GM12878 (cell line): ENCODE results near the gene TYW3. TPM values are rescaled to one million over a fixed set of nuclear protein-coding genes. Genes with fewer than 3 reads are reported as not detected.

Source experiments
- ATAC-seq: fragments of 200-7000 bp; cut with Tn5 transposase; 3 replicates; pipeline ENCODE4 v1.9.1; 2020; ENCODE audit warnings: mild to moderate bottlenecking, moderate library complexity
- BruUV-seq: library from RNA; stranded (reverse); fragments of 400-500 nt; replicated peaks from 2 replicates; lab custom pipeline; 2021; lab: Mats Ljungman, UMichigan
- CTCF ChIA-PET: fragments of 300-600 bp; sonication (Branson Sonifier 250); formaldehyde crosslinking; extraction: SDS; loops from one replicate; lab custom pipeline; 2021; ENCODE audit warnings: inconsistent platforms; lab: Yijun Ruan, JAX
- POLR2A ChIA-PET: fragments of 350-600 bp; formaldehyde crosslinking; extraction: SDS; loops from one replicate; lab custom pipeline; 2021; ENCODE audit warnings: inconsistent platforms; lab: Charles Lee
- RAD21 ChIA-PET: fragments of 300-600 bp; sonication (Branson Sonifier 250); formaldehyde crosslinking; loops from one replicate; lab custom pipeline; 2023; ENCODE audit warnings: antibody characterized with exemption; ENCODE audit not compliant: unreplicated experiment; lab: Charles Lee
- SMC1A ChIA-PET: fragments of 300-600 bp; sonication (Branson Sonifier 250); formaldehyde crosslinking; loops from one replicate; lab custom pipeline; 2023; ENCODE audit not compliant: unreplicated experiment, uncharacterized antibody; lab: Charles Lee
- DNase-seq: peaks from one replicate; pipeline ENCODE4 v3.0.0-alpha.2; 2011; ENCODE audit warnings: low read depth, low spot score
- FAIRE-seq: peaks from 3 replicates; lab custom pipeline; 2011; peaks lifted over from hg19 to GRCh38; lab: Jason Lieb, UNC
- H2AFZ ChIP-seq: 2 replicates; pipeline ENCODE4 v1.6.0; 2011; ENCODE audit warnings: low read depth, low read length, control low read depth; ENCODE audit not compliant: control insufficient read depth
- H3K27ac ChIP-seq: 2 replicates; pipeline ENCODE4 v1.5.1; 2011; ENCODE audit warnings: control low read depth; ENCODE audit not compliant: control insufficient read depth, insufficient read depth
- H3K27me3 ChIP-seq, 2 experiments: replicated peaks in 1 of 2; 2 replicates each; pipeline versions ENCODE4 v1.6.0 to v1.6.1; 2011; ENCODE audit warnings: low read length in 1 of 2; ENCODE audit not compliant: control insufficient read depth in 2 of 2, insufficient read depth in 2 of 2
- H3K36me3 ChIP-seq, 2 experiments: 2 replicates each; pipeline ENCODE4 v1.5.1; 2011; ENCODE audit warnings: low read length in 1 of 2; ENCODE audit not compliant: control insufficient read depth in 2 of 2, insufficient read depth in 2 of 2
- H3K4me1 ChIP-seq: 2 replicates; pipeline ENCODE4 v1.6.1; 2011; ENCODE audit warnings: mild to moderate bottlenecking, low read length, moderate library complexity, mixed read lengths; ENCODE audit not compliant: control insufficient read depth, insufficient read depth
- H3K4me2 ChIP-seq: 2 replicates; pipeline ENCODE4 v1.6.0; 2011; ENCODE audit warnings: control low read depth; ENCODE audit not compliant: control insufficient read depth, insufficient read depth
- H3K4me3 ChIP-seq: fragments of 200-600 bp; sonication (generic); 2 replicates; pipeline ENCODE4 v1.5.1; 2016
- H3K79me2 ChIP-seq: 2 replicates; pipeline ENCODE4 v1.6.0; 2011; ENCODE audit warnings: low read length; ENCODE audit not compliant: control insufficient read depth, insufficient read depth
- H3K9ac ChIP-seq: 2 replicates; pipeline ENCODE4 v1.8.0; 2011; ENCODE audit warnings: low read length, control low read depth, mixed read lengths; ENCODE audit not compliant: control insufficient read depth, insufficient read depth
- H3K9me3 ChIP-seq: replicated peaks from 3 replicates; pipeline ENCODE4 v1.5.1; 2011; ENCODE audit warnings: mild to moderate bottlenecking, low read length; ENCODE audit not compliant: control insufficient read depth, insufficient read depth
- H4K20me1 ChIP-seq: 2 replicates; pipeline ENCODE4 v1.6.0; 2011; ENCODE audit not compliant: control insufficient read depth, insufficient read depth
- CREM ChIP-seq: IDR thresholded peaks from 2 replicates; pipeline ENCODE4 v1.6.1; 2014; ENCODE audit warnings: antibody characterized with exemption, low read depth
- EZH2 ChIP-seq: IDR thresholded peaks from 2 replicates; pipeline ENCODE4 v1.6.1; 2012; ENCODE audit warnings: low read depth, mild to moderate bottlenecking, control low read depth, inconsistent platforms, low read length, borderline replicate concordance; ENCODE audit not compliant: control insufficient read depth
- GATAD2B ChIP-seq: fragments of 450-650 bp; conservative IDR thresholded peaks from 2 replicates; pipeline ENCODE4 v1.6.1; 2017; ENCODE audit warnings: low read depth, mild to moderate bottlenecking, moderate library complexity
- HDAC6 ChIP-seq: fragments of 200-600 bp; sonication (generic); IDR thresholded peaks from one replicate; pipeline ENCODE4 v1.8.0; 2017; ENCODE audit warnings: antibody characterized with exemption; ENCODE audit not compliant: unreplicated experiment
- IKZF1 ChIP-seq: fragments of 450-650 bp; conservative IDR thresholded peaks from 2 replicates; pipeline ENCODE4 v1.6.1; 2017; ENCODE audit warnings: antibody characterized with exemption, mild to moderate bottlenecking
- NFXL1 ChIP-seq: fragments of 450-650 bp; IDR thresholded peaks from 2 replicates; pipeline ENCODE4 v1.6.1; 2017; ENCODE audit warnings: antibody characterized with exemption, mild to moderate bottlenecking, borderline replicate concordance
- SUPT20H ChIP-seq: IDR thresholded peaks from 2 replicates; pipeline ENCODE4 v1.6.1; 2011; ENCODE audit warnings: low read depth, mild to moderate bottlenecking, low read length, moderate library complexity, borderline replicate concordance; ENCODE audit not compliant: control insufficient read depth
- WGBS: methylation state at CpG from one replicate; pipeline ENCODE4 v1.1.6; 2016; ENCODE audit warnings: low lambda C conversion rate; ENCODE audit not compliant: insufficient replicate concordance, insufficient coverage; ENCODE audit errors: missing lambda C conversion rate; 5-methylcytosine and 5-hydroxymethylcytosine counted together
- in situ Hi-C: fragments of 300-500 bp; cut with MboI; formaldehyde crosslinking; loops from 9 replicates; pipeline ENCODE4 v1.14.3; 2018; ENCODE audit warnings: mixed read lengths
- intact Hi-C: fragments of 100-400 bp; cut with micrococcal nuclease; formaldehyde crosslinking; loops from one replicate; pipeline ENCODE4 v1.14.2; 2022; ENCODE audit not compliant: unreplicated experiment
- polyA plus RNA-seq, 11 experiments: library from polyadenylated mRNA; depleted of rRNA in 4 of 11; unstranded in 6 of 11; stranded (reverse) in 5 of 11; fragments of >200 nt; fragmentation: Nextera tagmentation in 4 of 11; fragmentation: Illumina TruSeq in 1 of 11; extraction: Ambion mirVana in 4 of 11; extraction: Trizol in 1 of 11; gene quantifications; 1 replicate in 1 of 11; 2 replicates in 10 of 11; pipeline versions ENCODE4 v1.2.1 to v1.2.3, GENCODE V29; 2011 to 2016; ENCODE audit warnings: inconsistent platforms in 2 of 11, missing spikeins in 2 of 11, low read depth in 1 of 11
- total RNA-seq, 4 experiments: library from RNA; depleted of rRNA in 3 of 4; stranded (reverse); fragments of >200 nt in 3 of 4; fragmentation: Illumina TruSeq in 1 of 4; extraction: Trizol in 1 of 4; gene quantifications; 2 replicates each; pipeline versions ENCODE4 v1.2.1 to v1.2.3, GENCODE V29; 2013 to 2021
- TF ChIP-seq, protein P1 (sequence below): IDR thresholded peaks from 2 replicates; pipeline ENCODE4 v1.6.1; 2011; ENCODE audit warnings: borderline replicate concordance, low read depth, mild to moderate bottlenecking, moderate library complexity, mixed read lengths, low read length; ENCODE audit not compliant: insufficient read depth; ENCODE audit errors: extremely low read length
- TF ChIP-seq, protein P2 (sequence below): fragments of 450-650 bp; IDR thresholded peaks from 2 replicates; pipeline ENCODE4 v1.6.1; 2017; ENCODE audit warnings: mild to moderate bottlenecking, moderate library complexity
- TF ChIP-seq, protein P3 (sequence below): IDR thresholded peaks from 2 replicates; pipeline ENCODE4 v1.6.1; 2012; ENCODE audit warnings: low read depth, low read length, improper control_type of control experiment
- TF ChIP-seq, protein P4 (sequence below): IDR thresholded peaks from 2 replicates; pipeline ENCODE4 v1.6.1; 2012; ENCODE audit warnings: low read depth, low read length, improper control_type of control experiment
- TF ChIP-seq, protein P5 (sequence below): fragments of 450-650 bp; formaldehyde crosslinking; IDR thresholded peaks from 2 replicates; pipeline ENCODE4 v1.4.0; 2020; ENCODE audit warnings: mild to moderate bottlenecking, moderate library complexity

Gene TYW3
- total and polyA plus RNA-seq, 10 of the 15 experiments (the other 5 are each of a cell fraction or from before 2014, with no cell fraction given): 18.6 to 54.4 (median 32.8) TPM

DNA sequence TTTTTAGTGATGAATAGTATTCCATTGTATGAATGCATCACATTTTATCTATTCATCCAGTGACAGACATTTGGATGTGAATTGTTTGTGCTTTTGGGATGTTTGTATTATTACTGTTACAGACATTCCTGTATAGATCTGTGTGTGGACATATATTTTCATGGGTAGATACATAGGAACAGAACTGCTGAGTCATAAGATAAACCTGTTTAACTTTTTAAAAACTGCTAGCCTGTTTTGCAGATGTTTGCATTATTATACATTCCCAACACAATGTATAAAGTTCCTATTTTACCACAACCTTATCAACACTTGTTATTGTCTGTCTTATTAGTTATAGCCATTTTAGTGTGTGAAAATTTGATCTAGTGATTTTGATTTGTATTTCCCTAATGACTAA is 46.8 kb downstream of the TYW3 start (continued):
- TF ChIP-seq, protein P1, sequence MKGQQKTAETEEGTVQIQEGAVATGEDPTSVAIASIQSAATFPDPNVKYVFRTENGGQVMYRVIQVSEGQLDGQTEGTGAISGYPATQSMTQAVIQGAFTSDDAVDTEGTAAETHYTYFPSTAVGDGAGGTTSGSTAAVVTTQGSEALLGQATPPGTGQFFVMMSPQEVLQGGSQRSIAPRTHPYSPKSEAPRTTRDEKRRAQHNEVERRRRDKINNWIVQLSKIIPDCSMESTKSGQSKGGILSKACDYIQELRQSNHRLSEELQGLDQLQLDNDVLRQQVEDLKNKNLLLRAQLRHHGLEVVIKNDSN: no peak
- no peak for TF ChIP-seq CREM
- TF ChIP-seq, all 136 proteins: peak for 0

DNA sequence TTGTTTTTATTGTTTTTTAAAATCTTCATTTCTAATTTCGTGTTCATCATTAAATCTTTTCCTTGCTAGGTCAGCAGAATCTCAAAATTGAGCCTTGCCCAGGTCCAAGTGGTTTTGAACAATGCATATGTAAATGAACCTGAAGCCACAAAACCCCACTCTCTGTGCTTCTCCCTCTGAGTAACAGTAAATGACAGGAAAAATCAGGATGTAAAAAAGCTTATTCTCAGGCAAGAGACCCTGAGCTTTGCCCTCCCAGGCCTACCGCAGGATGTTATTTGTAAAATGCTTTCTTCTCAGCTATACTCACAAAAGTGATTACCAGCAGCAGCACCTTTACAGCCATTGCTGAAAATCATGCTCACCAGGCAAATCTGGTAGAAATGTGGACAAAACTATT is 47.6 kb downstream of the TYW3 start:
- RAD21 ChIA-PET: no interaction called here
- Histone ChIP-seq H3K4me3 (no peak overlapping the region), H3K9ac (no peak overlapping the region), H3K36me3 (no peaks in the 10 kb centered on the region), H3K9me3 (no peaks in the 10 kb centered on the region), H3K27ac (no peak overlapping the region), H4K20me1 (no peaks in the 10 kb centered on the region), H2AFZ (no peak overlapping the region), H3K4me2 (no peak overlapping the region), H3K27me3 (no peaks in the 10 kb centered on the region; a peak in 1 of 4 replicates), H3K4me1 (no peaks in the 10 kb centered on the region), H3K79me2 (no peaks in the 10 kb centered on the region)
- POLR2A ChIA-PET: no interaction called here
- 35% methylated on average over 2 of the region's 2 CpGs for WGBS
- intact Hi-C loops (no loop called here), in situ Hi-C loops (no loop called here)
- CTCF ChIA-PET: interaction anchor here (0.6 to 1.9 kb wide), 3 partner anchors 8 to 78 kb away, joined by 3 to 4 read pairs (median 4); no protein-coding TSS in a partner anchor
- SMC1A ChIA-PET: no interaction called here
- FAIRE-seq: no peak
- no TSS peak for BruUV-seq
- no peak for DNase-seq
- no peak for ATAC-seq
- TF ChIP-seq, protein P2, sequence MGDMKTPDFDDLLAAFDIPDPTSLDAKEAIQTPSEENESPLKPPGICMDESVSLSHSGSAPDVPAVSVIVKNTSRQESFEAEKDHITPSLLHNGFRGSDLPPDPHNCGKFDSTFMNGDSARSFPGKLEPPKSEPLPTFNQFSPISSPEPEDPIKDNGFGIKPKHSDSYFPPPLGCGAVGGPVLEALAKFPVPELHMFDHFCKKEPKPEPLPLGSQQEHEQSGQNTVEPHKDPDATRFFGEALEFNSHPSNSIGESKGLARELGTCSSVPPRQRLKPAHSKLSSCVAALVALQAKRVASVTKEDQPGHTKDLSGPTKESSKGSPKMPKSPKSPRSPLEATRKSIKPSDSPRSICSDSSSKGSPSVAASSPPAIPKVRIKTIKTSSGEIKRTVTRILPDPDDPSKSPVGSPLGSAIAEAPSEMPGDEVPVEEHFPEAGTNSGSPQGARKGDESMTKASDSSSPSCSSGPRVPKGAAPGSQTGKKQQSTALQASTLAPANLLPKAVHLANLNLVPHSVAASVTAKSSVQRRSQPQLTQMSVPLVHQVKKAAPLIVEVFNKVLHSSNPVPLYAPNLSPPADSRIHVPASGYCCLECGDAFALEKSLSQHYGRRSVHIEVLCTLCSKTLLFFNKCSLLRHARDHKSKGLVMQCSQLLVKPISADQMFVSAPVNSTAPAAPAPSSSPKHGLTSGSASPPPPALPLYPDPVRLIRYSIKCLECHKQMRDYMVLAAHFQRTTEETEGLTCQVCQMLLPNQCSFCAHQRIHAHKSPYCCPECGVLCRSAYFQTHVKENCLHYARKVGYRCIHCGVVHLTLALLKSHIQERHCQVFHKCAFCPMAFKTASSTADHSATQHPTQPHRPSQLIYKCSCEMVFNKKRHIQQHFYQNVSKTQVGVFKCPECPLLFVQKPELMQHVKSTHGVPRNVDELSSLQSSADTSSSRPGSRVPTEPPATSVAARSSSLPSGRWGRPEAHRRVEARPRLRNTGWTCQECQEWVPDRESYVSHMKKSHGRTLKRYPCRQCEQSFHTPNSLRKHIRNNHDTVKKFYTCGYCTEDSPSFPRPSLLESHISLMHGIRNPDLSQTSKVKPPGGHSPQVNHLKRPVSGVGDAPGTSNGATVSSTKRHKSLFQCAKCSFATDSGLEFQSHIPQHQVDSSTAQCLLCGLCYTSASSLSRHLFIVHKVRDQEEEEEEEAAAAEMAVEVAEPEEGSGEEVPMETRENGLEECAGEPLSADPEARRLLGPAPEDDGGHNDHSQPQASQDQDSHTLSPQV: no peak
- TF ChIP-seq, protein P3, sequence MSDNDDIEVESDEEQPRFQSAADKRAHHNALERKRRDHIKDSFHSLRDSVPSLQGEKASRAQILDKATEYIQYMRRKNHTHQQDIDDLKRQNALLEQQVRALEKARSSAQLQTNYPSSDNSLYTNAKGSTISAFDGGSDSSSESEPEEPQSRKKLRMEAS: no peak
- TF ChIP-seq, protein P4, sequence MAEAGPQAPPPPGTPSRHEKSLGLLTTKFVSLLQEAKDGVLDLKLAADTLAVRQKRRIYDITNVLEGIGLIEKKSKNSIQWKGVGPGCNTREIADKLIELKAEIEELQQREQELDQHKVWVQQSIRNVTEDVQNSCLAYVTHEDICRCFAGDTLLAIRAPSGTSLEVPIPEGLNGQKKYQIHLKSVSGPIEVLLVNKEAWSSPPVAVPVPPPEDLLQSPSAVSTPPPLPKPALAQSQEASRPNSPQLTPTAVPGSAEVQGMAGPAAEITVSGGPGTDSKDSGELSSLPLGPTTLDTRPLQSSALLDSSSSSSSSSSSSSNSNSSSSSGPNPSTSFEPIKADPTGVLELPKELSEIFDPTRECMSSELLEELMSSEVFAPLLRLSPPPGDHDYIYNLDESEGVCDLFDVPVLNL: no peak
- no peak for TF ChIP-seq GATAD2B
- TF ChIP-seq SUPT20H: no peak
- TF ChIP-seq IKZF1: no peak
- TF ChIP-seq, protein P5, sequence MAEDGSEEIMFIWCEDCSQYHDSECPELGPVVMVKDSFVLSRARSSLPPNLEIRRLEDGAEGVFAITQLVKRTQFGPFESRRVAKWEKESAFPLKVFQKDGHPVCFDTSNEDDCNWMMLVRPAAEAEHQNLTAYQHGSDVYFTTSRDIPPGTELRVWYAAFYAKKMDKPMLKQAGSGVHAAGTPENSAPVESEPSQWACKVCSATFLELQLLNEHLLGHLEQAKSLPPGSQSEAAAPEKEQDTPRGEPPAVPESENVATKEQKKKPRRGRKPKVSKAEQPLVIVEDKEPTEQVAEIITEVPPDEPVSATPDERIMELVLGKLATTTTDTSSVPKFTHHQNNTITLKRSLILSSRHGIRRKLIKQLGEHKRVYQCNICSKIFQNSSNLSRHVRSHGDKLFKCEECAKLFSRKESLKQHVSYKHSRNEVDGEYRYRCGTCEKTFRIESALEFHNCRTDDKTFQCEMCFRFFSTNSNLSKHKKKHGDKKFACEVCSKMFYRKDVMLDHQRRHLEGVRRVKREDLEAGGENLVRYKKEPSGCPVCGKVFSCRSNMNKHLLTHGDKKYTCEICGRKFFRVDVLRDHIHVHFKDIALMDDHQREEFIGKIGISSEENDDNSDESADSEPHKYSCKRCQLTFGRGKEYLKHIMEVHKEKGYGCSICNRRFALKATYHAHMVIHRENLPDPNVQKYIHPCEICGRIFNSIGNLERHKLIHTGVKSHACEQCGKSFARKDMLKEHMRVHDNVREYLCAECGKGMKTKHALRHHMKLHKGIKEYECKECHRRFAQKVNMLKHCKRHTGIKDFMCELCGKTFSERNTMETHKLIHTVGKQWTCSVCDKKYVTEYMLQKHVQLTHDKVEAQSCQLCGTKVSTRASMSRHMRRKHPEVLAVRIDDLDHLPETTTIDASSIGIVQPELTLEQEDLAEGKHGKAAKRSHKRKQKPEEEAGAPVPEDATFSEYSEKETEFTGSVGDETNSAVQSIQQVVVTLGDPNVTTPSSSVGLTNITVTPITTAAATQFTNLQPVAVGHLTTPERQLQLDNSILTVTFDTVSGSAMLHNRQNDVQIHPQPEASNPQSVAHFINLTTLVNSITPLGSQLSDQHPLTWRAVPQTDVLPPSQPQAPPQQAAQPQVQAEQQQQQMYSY (CRISPR knock-in tag): no peak
- TF ChIP-seq EZH2: no peak
- no peak for TF ChIP-seq HDAC6
- TF ChIP-seq NFXL1: no peak
